GM12878 (cell line): ENCODE measurements around the gene TNFAIP3. TPM values are rescaled to one million over a fixed set of nuclear protein-coding genes. Genes with fewer than 3 reads are reported as not detected.

Experiments used
- BCL11A ChIP-seq: IDR thresholded peaks from 2 replicates; pipeline ENCODE4 v1.6.1; 2011; ENCODE audit warnings: low read depth, low read length
- ETV6 ChIP-seq, 2 experiments: fragments of 450-650 bp in 1 of 2; IDR thresholded peaks in 1 of 2; conservative IDR thresholded peaks in 1 of 2; 2 replicates each; pipeline ENCODE4 v1.6.1; 2014; ENCODE audit warnings: antibody characterized with exemption in 1 of 2, borderline replicate concordance in 1 of 2, low read depth in 1 of 2, mild to moderate bottlenecking in 1 of 2, moderate library complexity in 1 of 2
- MEF2A ChIP-seq: IDR thresholded peaks from 2 replicates; pipeline ENCODE4 v1.6.1; 2011; ENCODE audit warnings: low read depth, mild to moderate bottlenecking, low read length, moderate library complexity; ENCODE audit not compliant: insufficient read depth
- NBN ChIP-seq: fragments of 450-650 bp; IDR thresholded peaks from 2 replicates; pipeline ENCODE4 v1.6.1; 2016
- NFXL1 ChIP-seq: fragments of 450-650 bp; IDR thresholded peaks from 2 replicates; pipeline ENCODE4 v1.6.1; 2017; ENCODE audit warnings: antibody characterized with exemption, mild to moderate bottlenecking, borderline replicate concordance
- PAX5 ChIP-seq: IDR thresholded peaks from 2 replicates; pipeline ENCODE4 v1.6.1; 2011; ENCODE audit warnings: low read depth, low read length, borderline replicate concordance
- PML ChIP-seq: IDR thresholded peaks from 2 replicates; pipeline ENCODE4 v1.6.1; 2012; ENCODE audit warnings: low read length, inconsistent platforms
- RAD51 ChIP-seq: fragments of 450-650 bp; IDR thresholded peaks from 2 replicates; pipeline ENCODE4 v1.6.1; 2016; ENCODE audit warnings: moderate library complexity, mild to moderate bottlenecking, inconsistent platforms
- SMC3 ChIP-seq: IDR thresholded peaks from 2 replicates; pipeline ENCODE4 v1.6.1; 2011; ENCODE audit warnings: low read length, improper control_type of control experiment, borderline replicate concordance
- STAT1 ChIP-seq: fragments of 450-650 bp; conservative IDR thresholded peaks from 2 replicates; pipeline ENCODE4 v1.6.1; 2014; ENCODE audit warnings: antibody characterized with exemption, mild to moderate bottlenecking
- SUZ12 ChIP-seq: fragments of 200-600 bp; sonication (generic); IDR thresholded peaks from one replicate; pipeline ENCODE4 v1.6.1; 2018; ENCODE audit warnings: antibody characterized with exemption, mild to moderate bottlenecking; ENCODE audit not compliant: unreplicated experiment
- TCF7 ChIP-seq: IDR thresholded peaks from 2 replicates; pipeline ENCODE4 v1.6.1; 2014; ENCODE audit warnings: antibody characterized with exemption, borderline replicate concordance
- ZNF24 ChIP-seq: fragments of 450-650 bp; IDR thresholded peaks from 2 replicates; pipeline ENCODE4 v1.6.1; 2017; ENCODE audit warnings: antibody characterized with exemption, mild to moderate bottlenecking
- ZNF274 ChIP-seq: IDR thresholded peaks from one replicate; pipeline ENCODE4 v1.8.0; 2011; ENCODE audit not compliant: insufficient read length, insufficient read depth
- ZNF384 ChIP-seq: IDR thresholded peaks from 2 replicates; pipeline ENCODE4 v1.6.1; 2012; ENCODE audit warnings: low read depth, mild to moderate bottlenecking, low read length, improper control_type of control experiment, borderline replicate concordance
- polyA plus RNA-seq, 11 experiments: library from polyadenylated mRNA; depleted of rRNA in 4 of 11; unstranded in 6 of 11; stranded (reverse) in 5 of 11; fragments of >200 nt; fragmentation: Nextera tagmentation in 4 of 11; fragmentation: Illumina TruSeq in 1 of 11; extraction: Ambion mirVana in 4 of 11; extraction: Trizol in 1 of 11; gene quantifications; 1 replicate in 1 of 11; 2 replicates in 10 of 11; pipeline versions ENCODE4 v1.2.1 to v1.2.3, GENCODE V29; 2011 to 2016; ENCODE audit warnings: inconsistent platforms in 2 of 11, missing spikeins in 2 of 11, low read depth in 1 of 11
- total RNA-seq, 4 experiments: library from RNA; depleted of rRNA in 3 of 4; stranded (reverse); fragments of >200 nt in 3 of 4; fragmentation: Illumina TruSeq in 1 of 4; extraction: Trizol in 1 of 4; gene quantifications; 2 replicates each; pipeline versions ENCODE4 v1.2.1 to v1.2.3, GENCODE V29; 2013 to 2021
- TF ChIP-seq, protein P1 (sequence below): fragments of 450-650 bp; IDR thresholded peaks from 2 replicates; pipeline ENCODE4 v1.6.1; 2017; ENCODE audit warnings: mild to moderate bottlenecking, moderate library complexity
- TF ChIP-seq, protein P2 (sequence below): fragments of 450-650 bp; IDR thresholded peaks from 2 replicates; pipeline ENCODE4 v1.6.1; 2017; ENCODE audit warnings: antibody characterized with exemption, mild to moderate bottlenecking, moderate library complexity
- TF ChIP-seq, protein P3 (sequence below): IDR thresholded peaks from 2 replicates; pipeline ENCODE4 v1.6.1; 2011; ENCODE audit warnings: low read depth, low read length, improper control_type of control experiment, borderline replicate concordance
- TF ChIP-seq, protein P4 (sequence below): IDR thresholded peaks from 2 replicates; pipeline ENCODE4 v1.6.1; 2011; ENCODE audit warnings: low read depth, mild to moderate bottlenecking, low read length, moderate library complexity, borderline replicate concordance; ENCODE audit errors: extremely low read depth
- TF ChIP-seq, protein P5 (sequence below): fragments of 450-650 bp; IDR thresholded peaks from 2 replicates; pipeline ENCODE4 v1.6.1; 2017; ENCODE audit warnings: mild to moderate bottlenecking

The TNFAIP3 gene
- total and polyA plus RNA-seq, 10 of the 15 experiments (the other 5 are each of a cell fraction or from before 2014, with no cell fraction given): 18.0 to 350 (median 127) TPM

DNA sequence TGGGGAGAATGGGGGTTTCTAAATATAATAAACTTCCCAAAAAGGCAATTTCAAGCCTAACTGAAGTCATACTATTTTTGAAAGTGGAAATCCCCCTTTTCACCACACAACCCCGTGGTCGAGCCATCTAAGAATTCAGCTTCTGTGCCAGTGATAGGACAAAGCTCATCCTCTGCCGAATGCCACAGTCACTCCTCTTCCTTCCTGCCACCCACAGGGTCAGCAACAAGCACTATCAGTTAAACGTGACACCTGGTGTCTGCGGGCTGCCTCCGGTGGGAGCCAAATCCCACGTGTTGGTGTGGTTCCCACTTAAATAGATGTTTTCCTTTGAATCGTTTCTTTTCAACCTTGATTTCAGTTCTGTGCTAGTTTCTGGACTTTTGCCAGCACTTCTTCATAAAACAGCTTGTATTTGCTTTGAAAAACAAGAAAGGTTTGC lies 60.7 kb downstream of the TNFAIP3 start (continued):
- TF ChIP-seq, protein P1, sequence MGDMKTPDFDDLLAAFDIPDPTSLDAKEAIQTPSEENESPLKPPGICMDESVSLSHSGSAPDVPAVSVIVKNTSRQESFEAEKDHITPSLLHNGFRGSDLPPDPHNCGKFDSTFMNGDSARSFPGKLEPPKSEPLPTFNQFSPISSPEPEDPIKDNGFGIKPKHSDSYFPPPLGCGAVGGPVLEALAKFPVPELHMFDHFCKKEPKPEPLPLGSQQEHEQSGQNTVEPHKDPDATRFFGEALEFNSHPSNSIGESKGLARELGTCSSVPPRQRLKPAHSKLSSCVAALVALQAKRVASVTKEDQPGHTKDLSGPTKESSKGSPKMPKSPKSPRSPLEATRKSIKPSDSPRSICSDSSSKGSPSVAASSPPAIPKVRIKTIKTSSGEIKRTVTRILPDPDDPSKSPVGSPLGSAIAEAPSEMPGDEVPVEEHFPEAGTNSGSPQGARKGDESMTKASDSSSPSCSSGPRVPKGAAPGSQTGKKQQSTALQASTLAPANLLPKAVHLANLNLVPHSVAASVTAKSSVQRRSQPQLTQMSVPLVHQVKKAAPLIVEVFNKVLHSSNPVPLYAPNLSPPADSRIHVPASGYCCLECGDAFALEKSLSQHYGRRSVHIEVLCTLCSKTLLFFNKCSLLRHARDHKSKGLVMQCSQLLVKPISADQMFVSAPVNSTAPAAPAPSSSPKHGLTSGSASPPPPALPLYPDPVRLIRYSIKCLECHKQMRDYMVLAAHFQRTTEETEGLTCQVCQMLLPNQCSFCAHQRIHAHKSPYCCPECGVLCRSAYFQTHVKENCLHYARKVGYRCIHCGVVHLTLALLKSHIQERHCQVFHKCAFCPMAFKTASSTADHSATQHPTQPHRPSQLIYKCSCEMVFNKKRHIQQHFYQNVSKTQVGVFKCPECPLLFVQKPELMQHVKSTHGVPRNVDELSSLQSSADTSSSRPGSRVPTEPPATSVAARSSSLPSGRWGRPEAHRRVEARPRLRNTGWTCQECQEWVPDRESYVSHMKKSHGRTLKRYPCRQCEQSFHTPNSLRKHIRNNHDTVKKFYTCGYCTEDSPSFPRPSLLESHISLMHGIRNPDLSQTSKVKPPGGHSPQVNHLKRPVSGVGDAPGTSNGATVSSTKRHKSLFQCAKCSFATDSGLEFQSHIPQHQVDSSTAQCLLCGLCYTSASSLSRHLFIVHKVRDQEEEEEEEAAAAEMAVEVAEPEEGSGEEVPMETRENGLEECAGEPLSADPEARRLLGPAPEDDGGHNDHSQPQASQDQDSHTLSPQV: no peak
- TF ChIP-seq, protein P2, sequence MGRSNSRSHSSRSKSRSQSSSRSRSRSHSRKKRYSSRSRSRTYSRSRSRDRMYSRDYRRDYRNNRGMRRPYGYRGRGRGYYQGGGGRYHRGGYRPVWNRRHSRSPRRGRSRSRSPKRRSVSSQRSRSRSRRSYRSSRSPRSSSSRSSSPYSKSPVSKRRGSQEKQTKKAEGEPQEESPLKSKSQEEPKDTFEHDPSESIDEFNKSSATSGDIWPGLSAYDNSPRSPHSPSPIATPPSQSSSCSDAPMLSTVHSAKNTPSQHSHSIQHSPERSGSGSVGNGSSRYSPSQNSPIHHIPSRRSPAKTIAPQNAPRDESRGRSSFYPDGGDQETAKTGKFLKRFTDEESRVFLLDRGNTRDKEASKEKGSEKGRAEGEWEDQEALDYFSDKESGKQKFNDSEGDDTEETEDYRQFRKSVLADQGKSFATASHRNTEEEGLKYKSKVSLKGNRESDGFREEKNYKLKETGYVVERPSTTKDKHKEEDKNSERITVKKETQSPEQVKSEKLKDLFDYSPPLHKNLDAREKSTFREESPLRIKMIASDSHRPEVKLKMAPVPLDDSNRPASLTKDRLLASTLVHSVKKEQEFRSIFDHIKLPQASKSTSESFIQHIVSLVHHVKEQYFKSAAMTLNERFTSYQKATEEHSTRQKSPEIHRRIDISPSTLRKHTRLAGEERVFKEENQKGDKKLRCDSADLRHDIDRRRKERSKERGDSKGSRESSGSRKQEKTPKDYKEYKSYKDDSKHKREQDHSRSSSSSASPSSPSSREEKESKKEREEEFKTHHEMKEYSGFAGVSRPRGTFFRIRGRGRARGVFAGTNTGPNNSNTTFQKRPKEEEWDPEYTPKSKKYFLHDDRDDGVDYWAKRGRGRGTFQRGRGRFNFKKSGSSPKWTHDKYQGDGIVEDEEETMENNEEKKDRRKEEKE: no peak
- TF ChIP-seq TCF7: peak; percentile 51; the same call in 1 of the 2 replicates
- TF ChIP-seq MEF2A: peak; percentile 98
- TF ChIP-seq, protein P3, sequence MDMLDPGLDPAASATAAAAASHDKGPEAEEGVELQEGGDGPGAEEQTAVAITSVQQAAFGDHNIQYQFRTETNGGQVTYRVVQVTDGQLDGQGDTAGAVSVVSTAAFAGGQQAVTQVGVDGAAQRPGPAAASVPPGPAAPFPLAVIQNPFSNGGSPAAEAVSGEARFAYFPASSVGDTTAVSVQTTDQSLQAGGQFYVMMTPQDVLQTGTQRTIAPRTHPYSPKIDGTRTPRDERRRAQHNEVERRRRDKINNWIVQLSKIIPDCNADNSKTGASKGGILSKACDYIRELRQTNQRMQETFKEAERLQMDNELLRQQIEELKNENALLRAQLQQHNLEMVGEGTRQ: peak; percentile 7; the same call in 1 of the 2 replicates
- peak; percentile 71 for TF ChIP-seq BCL11A
- TF ChIP-seq RAD51: peak; percentile 83
- peak in 1 of 2 experiments; percentile 79; a peak in 2 of 4 replicates for TF ChIP-seq ETV6 (conservative IDR thresholded peaks at IDR 0.05 in 1 of 2, IDR thresholded peaks at IDR 0.05 in 1 of 2; ENCODE audit: borderline replicate concordance in 1 of 2, low read depth in 1 of 2)
- no peak for TF ChIP-seq SUZ12
- TF ChIP-seq, protein P4, sequence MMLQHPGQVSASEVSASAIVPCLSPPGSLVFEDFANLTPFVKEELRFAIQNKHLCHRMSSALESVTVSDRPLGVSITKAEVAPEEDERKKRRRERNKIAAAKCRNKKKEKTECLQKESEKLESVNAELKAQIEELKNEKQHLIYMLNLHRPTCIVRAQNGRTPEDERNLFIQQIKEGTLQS: no peak
- TF ChIP-seq, protein P5, sequence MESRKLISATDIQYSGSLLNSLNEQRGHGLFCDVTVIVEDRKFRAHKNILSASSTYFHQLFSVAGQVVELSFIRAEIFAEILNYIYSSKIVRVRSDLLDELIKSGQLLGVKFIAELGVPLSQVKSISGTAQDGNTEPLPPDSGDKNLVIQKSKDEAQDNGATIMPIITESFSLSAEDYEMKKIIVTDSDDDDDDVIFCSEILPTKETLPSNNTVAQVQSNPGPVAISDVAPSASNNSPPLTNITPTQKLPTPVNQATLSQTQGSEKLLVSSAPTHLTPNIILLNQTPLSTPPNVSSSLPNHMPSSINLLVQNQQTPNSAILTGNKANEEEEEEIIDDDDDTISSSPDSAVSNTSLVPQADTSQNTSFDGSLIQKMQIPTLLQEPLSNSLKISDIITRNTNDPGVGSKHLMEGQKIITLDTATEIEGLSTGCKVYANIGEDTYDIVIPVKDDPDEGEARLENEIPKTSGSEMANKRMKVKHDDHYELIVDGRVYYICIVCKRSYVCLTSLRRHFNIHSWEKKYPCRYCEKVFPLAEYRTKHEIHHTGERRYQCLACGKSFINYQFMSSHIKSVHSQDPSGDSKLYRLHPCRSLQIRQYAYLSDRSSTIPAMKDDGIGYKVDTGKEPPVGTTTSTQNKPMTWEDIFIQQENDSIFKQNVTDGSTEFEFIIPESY: no peak
- TF ChIP-seq STAT1: no peak; the same call in 1 of the 2 replicates
- TF ChIP-seq ZNF274: no peak
- TF ChIP-seq PAX5: peak; percentile 86
- no peak for TF ChIP-seq NFXL1
- peak; percentile 90 for TF ChIP-seq PML
- no peak for TF ChIP-seq SMC3
- no peak for TF ChIP-seq ZNF384
- TF ChIP-seq ZNF24: no peak
- TF ChIP-seq NBN: peak; percentile 89
